ENCODE results near the gene CAPS. TPM values are rescaled to one million over a fixed set of nuclear protein-coding genes. Genes with fewer than 3 reads are reported as not detected.
"Not testable (repeated sequence)": the region's sequence is repeated elsewhere in the genome, so short reads cannot be mapped to it uniquely, and the experiment has no call there.

CAPS gene
- polyA plus RNA-seq, 3 donors: 7.0 to 13.4 (median 11.4) TPM

DNA sequence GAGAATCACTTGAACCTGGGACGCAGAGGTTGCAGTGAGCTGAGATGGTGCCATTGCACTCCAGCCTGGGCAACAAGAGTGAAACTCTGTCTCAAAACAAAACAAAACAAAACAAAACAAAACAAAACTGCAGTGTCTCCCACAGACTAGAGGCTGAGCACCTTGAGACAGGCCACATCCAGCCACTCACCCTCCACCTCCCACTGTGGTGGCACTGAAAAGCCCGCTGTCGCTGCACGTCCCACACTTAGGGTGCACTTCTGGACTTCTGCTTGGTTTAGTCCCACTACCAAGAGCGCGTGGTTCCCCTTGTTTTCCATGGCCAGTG, 47.6 kb downstream of the CAPS start:
- WGBS, 3 donors: 51 to 68% (median 58%) methylated on average over 5 to 6 of the region's 6 CpGs

DNA sequence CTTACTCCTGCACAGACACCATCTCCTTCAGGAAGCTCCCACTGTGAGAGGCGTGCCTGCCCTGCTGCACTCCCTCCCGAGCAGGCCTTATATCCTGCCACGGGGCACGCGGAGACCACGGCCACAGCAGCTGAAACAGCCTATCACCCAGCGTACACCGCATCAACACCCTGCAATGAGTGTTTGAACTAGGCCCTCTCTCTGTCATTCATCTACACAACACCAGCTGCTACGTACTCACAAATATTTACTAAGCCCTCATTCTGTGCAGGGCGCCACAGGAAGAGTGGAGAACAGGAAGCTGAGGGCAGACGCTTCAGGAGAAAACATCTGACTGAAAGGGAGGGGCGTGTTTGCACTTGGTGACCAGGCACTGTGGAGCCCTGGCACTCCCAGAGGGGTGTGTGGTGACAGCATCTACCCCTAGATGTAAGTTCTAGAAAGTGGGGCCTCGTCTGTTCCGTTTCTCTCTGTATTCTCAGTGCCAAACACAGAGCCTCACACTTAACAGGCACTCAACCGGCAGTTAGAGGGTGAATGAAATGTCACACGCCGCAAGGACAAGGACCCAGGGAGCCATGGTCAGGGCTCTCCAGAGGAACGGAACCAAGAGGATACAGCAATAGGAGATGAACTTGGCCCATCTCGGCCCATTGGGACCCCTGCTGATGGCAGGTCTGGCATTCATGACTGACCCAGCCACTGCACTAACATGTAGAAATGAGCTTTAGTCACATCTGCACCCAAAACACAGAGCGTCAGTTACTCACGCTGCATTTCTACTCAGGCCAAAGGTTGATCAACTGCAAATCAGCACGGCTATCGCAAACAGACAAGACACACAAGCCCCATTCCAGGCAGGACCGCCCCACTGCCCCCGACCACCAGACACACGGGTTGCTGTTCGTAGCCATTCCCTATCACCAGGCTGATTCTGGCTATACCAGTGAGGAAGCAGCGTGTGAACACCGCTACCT, 48.2 kb downstream of the CAPS start:
- H3K27ac ChIP-seq (ENCODE audit: low read depth, low read length): no peak overlapping the region
- 19 to 39% (median 39%) methylated on average over 29 of the region's 29 CpGs for WGBS, 3 donors

More for the DNA sequence above, 47.6 kb downstream of the CAPS start:
- H3K27ac ChIP-seq (ENCODE audit: low read depth, low read length): not testable (repeated sequence)

DNA sequence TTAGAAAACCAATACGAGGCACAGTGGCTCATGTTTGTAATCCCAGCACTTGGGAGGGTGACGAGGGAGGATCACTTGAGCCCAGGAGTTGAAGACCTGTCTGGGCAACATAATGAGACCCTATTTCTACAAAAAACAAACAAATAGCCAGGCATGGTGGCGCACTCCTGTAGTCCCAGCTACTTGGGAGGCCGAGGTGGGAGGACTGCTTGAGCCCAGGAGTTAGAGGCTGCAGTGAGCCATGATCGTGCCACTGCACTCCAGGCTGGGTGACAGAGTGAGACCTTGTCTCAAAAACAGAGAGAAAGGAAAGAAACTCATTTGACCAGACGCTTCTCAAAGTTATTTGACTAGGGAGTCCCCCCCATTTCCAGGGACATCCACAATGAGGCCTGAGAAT, 49.2 kb downstream of the CAPS start:
- not testable (repeated sequence) for H3K27ac ChIP-seq (ENCODE audit: low read depth, low read length)
- WGBS, 3 donors: 85 to 94% (median 93%) methylated on average over 6 of the region's 6 CpGs

DNA sequence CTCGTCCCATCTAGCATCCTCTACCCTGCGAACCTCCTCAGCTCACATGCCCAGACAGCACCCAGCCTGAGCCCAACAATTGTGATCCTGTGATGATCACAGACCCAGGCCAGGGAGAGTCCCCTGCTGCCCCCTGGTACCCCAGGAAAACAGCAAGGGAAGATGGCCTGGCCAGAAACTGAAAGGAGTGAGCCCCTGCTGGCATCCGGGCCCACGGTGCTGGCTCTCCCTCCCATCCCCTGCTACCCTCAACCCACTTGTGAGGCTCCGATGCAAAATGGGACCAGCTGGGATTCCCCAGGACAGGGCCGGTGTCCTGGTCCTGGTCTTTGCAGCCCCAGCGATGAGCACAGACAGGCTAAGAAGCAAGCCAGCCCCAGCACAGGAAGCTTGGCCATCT, 49.8 kb downstream of the CAPS start:
- WGBS, 3 donors: 92 to 98% (median 93%) methylated on average over 7 of the region's 7 CpGs
- H3K27ac ChIP-seq (ENCODE audit: low read depth, low read length): no peak overlapping the region

DNA sequence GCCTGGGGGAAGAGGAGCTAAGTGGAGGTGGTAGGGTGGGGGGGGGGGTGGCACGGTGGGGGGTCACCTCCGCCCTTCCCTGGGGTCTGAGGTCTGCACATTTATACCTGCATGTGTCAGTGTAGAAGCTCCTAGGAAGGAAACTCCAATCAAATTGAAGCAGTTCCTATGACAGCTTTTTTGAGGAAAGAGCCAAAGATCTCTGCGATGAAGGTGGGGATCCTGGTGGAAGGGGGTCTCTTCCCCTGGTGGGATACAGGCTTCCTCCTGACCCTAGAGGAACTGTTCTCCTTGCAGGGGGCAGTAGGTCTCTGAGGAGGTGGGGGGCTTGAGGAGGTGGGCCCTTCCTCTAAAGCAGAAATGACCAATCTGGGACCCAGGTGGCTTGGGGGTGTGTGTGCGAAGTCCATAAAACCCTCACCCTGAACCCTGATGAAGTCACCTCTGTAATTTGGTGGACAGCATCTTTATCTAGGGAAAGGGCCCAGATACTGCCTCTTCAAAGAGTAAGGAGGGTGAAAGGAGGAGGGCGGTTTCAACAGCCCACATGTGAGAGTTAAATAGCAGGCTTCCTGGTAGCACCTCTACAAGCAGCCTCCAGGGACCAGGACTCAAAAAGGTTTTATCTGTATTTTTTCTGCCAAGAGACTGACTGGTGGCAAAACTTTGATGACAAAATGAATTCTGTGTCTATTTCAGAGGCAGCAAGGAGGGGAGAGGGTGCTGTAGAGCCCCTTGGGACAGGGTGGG, 50.9 kb downstream of the CAPS start:
- no peak overlapping the region for H3K27ac ChIP-seq (ENCODE audit: low read depth, low read length)
- WGBS, 3 donors: 90 to 96% (median 92%) methylated on average over 3 to 4 of the region's 5 CpGs

Other genes starting within 250 kb of the CAPS start
- gene MICOS13, start 233.7 kb upstream of the CAPS start, polyA plus RNA-seq: 100 to 1,000 TPM in 1 of 3 donors, 10 to 100 TPM in 2; 53.6 to 120 (median 96.2) TPM
- 1 to 10 TPM; 5.4 to 7.5 (median 6.5) TPM for gene HSD11B1L, start 233.2 kb upstream of the CAPS start, polyA plus RNA-seq
- 1,000 to 10,000 TPM; 1,118 to 1,631 (median 1,215) TPM for gene RPL36, start 224.0 kb upstream of the CAPS start, polyA plus RNA-seq
- 10 to 100 TPM; 40.7 to 67.1 (median 45.2) TPM for gene LONP1, start 194.1 kb upstream of the CAPS start, polyA plus RNA-seq
- gene CATSPERD, start 193.6 kb upstream of the CAPS start, polyA plus RNA-seq: not detected
- 1 to 10 TPM in 2 of 3 donors, under 1 TPM in 1; 0.79 to 2.7 (median 2.1) TPM for gene PRR22, start 129.5 kb upstream of the CAPS start, polyA plus RNA-seq
- 10 to 100 TPM; 16.0 to 44.0 (median 29.3) TPM for gene DUS3L, start 123.1 kb upstream of the CAPS start, polyA plus RNA-seq
- gene NRTN, start 109.2 kb upstream of the CAPS start, polyA plus RNA-seq: 10 to 100 TPM in 1 of 3 donors, under 1 TPM in 2; 0.22 to 10.4 (median 0.67) TPM
- gene FUT6, start 74.6 kb upstream of the CAPS start, polyA plus RNA-seq: 1 to 10 TPM in 1 of 3 donors, under 1 TPM in 1, not detected in 1; 0.10 to 2.5 TPM
- gene FUT3, start 62.8 kb upstream of the CAPS start, polyA plus RNA-seq: 1 to 10 TPM in 1 of 3 donors, under 1 TPM in 2; 0.11 to 2.6 (median 0.83) TPM
- not detected for gene FUT5, start 43.7 kb upstream of the CAPS start, polyA plus RNA-seq
- 100 to 1,000 TPM; 231 to 455 (median 364) TPM for gene NDUFA11, start 10.5 kb upstream of the CAPS start, polyA plus RNA-seq
- gene VMAC, start 9.4 kb upstream of the CAPS start, polyA plus RNA-seq: 1 to 10 TPM; 4.1 to 4.7 (median 4.7) TPM
- 10 to 100 TPM; 26.3 to 34.5 (median 32.3) TPM for gene RANBP3, start 63.9 kb downstream of the CAPS start, polyA plus RNA-seq
- gene RFX2, start 196.2 kb downstream of the CAPS start, polyA plus RNA-seq: 10 to 100 TPM in 1 of 3 donors, 1 to 10 TPM in 2; 1.6 to 21.5 (median 3.7) TPM
- gene ACSBG2, start 221.4 kb downstream of the CAPS start, polyA plus RNA-seq: not detected